GM18520 (cell line): Measurements from ENCODE around the gene RANBP17.

Experiments used
- ATAC-seq: cut with Tn5 transposase; IDR thresholded peaks from one replicate; pipeline ENCODE4 v1.9.1; 2021; ENCODE audit not compliant: unreplicated experiment

RANBP17 gene

DNA sequence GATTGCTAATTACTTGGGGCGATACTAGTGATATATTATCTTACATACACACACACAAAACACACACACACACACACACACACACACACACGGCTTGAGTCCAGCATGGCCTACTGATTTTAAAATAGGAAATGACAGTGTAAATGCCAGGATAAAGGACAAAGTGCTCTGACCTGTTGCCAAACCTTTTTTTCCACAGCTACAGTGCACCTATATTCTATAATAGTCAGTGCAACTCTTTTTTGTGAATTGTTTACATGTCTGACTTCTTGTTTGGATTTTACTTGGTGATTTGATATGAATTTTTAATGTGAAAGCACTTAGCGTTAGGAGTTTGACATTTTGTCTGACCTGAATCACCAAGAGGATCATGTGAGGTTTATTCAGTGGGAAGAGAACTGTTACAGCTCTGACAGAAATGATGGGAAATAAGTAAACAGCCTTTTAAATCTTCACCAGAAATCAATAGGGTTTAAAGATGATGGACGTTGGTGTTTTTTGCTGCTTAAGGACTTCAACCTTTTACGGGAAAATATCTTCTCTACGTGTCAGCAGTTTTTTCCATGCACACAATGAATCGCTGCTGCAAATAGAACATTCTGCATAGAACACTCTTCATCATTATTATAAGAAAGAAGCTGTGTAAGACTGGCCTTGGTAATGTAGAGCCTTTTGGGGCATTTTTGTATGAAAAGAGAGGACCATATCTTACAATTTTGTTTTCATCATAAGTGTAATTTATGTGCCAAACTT is 218.5 kb downstream of the RANBP17 start:
- no peak for ATAC-seq

DNA sequence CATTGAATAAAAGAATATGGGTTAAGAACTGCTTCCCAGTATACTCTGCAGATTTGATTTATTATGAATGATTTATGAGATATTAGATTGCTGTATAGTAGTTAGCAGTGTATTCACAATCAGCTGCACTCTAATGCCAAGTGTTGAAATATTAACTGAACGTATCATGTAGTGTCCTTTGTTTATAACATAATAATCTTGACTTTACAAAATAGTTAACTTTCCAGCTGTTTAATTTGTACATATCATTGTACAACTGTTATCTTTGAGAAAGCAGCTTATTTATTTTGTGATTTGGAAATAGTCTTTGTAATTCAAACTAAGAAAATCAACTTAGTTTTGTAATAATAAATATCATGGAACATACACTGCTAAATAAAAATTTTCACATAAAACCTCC is 219.5 kb downstream of the RANBP17 start:
- ATAC-seq, result no peak

DNA sequence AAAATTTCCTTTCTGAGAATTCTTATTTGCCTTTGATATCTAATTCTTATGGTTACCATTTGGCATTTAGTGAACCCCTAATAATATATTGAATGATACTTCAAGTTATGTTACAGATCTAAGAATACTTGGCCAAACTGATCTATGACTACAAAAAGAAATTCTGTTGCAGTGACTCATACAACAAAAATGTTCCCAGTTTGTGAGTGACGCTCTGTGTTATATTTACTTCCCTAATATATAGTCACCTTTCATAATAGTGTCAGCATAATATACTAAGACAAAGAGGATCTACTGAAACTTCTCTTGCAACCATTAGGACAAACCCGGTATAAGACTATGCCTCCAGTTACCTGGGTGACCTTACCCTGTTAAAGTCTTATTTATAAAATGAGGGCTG is 230.4 kb downstream of the RANBP17 start:
- no peak for ATAC-seq

DNA sequence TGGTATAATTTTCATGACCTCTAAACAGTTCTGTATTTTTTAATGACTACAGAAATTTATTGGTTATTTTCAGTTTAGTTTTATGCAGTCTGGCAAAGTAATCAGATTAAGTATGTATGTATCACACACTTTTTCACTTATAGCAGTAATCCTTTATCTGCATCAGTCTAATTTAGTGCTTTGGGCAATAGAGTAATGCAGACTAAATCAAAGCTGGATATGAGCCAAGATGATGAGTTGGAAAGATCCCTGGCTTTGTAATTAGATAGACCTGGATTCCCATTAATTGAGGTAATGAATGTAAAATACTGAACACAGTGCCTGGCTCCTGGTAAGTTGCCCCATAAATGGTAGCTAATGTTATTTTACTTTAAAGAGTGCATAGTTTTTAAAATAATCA is 231.8 kb downstream of the RANBP17 start:
- no peak for ATAC-seq

DNA sequence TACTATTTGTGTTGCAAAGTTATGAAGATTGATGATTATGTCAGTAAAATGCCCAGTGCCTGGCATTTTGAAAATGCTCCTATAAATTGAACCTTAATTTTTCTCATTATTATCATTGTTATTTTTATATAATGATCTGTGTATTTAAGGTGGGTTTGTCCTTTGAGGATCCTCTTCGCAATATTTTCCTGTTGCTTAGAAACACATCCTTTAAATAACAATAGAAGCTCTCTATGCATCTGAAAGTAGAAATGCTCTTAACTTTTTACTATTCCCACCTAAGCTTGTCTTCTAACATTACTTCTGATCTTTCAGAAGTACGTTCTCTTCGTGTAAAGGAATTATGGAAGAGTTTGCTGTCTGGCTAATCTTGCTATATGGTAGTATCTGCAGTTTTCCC is 232.5 kb downstream of the RANBP17 start:
- ATAC-seq, result no peak

DNA sequence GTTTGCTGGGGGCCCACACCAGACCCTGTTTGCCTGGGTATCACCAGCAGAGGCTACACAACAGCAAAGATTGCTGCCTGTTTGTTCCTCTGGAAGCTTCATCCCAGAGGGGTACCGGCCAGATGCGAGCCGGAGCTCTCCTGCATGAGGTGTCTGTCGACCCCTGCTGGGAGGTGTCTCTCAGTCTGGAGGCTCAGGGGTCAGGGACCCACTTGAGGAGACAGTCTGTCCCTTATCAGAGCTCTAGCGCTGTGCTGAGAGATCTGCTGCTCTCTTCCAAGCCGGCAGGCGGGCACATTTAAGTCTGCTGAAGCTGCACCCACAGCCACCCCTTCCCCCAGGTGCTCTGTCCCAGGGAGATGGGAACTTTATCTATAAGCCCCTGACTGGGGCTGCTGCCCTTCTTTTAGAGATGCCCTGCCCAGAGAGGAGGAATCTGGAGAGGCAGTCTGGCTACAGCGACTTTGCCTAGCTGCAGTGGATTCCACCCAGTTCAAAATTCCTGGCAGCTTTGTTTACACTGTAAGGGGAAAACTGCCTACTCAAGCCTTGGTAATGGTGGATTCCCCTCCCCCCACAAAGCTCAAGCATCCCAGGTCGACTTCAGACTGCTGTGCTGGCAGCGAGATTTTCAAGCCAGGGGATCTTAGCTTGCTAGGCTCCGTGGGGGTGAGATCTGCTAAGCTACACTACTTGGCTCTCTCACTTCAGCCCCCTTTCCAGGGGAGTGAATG is 241.2 kb downstream of the RANBP17 start:
- no peak for ATAC-seq

DNA sequence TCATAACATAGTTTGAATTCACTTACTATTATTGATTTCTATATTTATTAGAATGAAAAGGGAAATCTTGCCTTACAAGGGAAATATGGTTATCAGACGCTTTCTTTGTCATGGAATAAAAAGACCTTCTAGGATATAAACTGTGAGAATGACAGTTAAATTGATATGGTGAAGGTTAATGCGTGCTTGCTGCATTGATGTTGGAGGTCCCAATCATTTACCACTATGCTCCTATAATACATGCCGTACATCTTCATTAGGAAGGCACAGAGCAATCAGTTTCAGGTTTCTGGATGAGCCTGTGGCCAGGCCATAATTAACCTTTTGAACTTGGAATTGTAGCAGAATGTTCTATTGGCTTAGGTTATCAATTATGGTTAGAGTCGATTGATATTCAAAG is 245.9 kb downstream of the RANBP17 start:
- no peak for ATAC-seq

DNA sequence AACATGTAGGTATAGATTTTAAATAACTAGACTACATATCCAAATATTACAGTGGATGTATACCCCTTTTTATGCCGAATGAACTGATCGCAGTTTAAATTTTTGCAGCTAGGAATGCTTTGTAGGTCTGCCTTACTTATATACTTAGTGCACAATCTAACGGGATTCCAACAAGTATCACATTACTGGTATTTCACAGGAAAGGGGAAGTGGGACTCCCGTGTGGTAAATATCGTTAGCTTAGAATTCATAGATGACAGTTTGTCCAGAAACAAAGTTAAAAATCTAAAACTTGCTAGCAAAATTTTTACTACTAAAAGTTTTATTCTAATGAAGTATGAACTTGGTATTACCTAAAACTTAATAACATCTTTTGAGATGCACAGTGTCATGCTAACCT is 253.7 kb downstream of the RANBP17 start:
- ATAC-seq, result no peak

DNA sequence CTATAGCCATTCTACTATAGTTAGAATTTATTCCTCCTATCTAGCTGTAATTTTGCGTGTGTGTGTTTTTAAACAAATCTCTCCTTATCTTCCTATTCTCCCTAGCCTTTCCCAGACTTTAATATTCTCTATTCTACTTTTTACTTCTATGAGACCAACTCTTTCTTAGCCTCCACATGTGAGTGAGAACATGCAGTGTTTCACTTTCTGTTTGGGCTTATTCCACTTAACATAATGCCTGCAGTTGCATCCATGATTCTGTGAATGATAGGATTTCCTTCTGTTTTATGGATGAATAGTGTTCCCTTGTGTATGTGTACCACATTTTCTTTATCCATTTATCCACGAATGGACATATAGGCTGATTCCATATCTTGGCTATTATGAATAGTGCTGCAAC is 254.9 kb downstream of the RANBP17 start:
- no peak for ATAC-seq

DNA sequence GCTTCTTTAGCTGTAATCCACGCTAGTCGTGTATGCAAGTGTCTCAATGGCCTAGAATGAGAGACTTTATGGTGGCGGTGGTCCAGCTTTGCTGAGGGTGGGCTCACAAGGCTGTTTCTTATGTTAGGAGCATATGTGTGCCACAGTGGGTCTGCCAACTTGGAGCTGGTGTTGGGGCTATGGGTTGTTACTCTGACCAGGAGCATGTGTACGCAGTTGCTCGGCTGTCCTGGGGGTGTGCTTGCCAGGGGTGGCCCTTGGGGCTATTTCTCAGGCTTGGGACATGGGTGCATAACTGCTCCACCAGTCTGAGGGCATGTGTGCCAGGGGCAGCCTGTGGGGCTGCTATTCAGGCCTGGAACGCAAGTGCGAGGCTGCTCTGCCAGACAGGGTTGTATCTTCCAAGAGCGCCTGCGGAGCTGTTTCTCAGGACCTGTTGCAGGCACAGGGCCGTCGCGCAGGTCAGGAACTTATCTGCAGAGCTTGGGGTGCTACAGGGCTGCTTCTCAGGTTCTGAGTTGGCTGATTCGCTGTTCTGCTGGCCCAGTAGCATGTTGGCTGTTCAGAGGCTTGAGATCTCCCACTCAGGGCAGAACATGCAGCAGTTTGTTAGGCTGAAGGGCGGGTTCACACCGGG is 259.3 kb downstream of the RANBP17 start:
- no peak for ATAC-seq

DNA sequence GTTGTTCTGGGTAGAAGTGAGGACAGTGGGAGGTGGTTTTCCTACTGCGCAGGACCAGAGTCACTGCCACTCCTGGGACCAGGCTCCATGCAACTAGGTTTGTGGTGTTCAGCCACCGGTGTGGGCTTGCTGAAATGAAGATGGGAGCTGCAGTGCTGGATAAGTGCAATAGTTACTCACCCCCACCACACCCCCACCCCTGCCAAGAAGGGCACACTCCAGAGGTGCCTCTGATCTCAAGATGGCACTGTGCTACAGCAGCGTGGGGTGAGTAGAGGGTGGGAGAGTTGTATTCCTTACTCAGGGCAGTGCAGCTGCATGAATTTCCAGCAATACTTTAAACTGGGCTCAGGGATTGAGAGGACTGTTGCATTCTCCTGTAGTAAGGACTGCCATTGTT is 259.8 kb downstream of the RANBP17 start:
- ATAC-seq, result no peak

DNA sequence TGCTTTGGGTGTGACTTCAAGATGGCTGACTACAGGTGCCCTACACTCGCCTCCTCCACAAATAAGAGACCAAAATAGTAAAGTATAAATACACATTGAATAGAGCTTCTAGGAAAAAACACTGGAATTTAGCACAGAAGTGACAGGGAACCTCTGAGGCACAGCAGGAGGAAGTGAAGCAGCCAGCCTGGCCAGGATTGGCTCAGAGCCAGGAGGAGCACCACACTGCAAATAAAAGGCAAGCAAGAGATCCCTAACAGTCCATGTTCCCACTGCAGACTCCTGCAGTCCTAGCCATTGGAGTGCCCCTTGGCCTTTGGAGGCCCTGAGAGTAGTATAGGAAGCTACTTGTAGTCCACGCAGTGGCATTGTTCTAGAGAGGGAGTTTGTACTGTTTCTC is 260.6 kb downstream of the RANBP17 start:
- ATAC-seq, result no peak

DNA sequence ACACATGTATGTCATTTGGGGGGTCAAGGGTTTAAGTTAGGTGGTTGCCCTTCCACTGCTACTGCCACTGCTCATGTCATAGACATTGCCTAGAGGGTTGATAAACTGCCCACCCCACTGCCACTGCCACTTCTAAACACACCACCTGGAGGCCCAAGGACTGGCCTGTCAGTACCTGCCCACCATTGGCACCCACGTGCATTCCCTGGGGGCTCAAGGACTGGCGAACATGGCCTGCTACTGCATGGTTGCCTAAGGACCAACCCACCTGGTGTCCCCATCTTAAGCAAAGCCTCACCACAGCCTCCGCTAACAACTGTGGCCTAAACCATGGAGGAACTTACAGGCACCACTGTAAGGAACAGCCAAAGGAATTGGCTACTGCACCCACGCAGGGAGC is 261.6 kb downstream of the RANBP17 start:
- no peak for ATAC-seq

DNA sequence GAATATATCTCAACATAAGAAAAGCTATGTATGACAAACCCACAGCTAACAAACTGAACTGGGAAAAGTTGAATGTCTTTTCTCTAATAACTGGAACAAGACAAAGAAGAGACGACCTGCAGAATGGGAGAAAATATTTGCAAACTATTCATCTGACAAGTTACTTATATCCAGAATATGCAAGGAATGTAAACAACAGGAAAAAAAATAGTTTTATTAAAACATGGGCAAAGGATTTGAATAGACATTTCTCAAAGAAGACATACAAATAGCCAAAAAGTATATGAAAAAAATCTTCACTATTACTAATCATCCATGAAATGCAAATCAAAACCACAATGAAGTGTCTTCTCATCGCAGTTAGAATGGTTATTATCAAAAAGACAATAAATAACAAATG is 265.5 kb downstream of the RANBP17 start:
- ATAC-seq, result no peak

DNA sequence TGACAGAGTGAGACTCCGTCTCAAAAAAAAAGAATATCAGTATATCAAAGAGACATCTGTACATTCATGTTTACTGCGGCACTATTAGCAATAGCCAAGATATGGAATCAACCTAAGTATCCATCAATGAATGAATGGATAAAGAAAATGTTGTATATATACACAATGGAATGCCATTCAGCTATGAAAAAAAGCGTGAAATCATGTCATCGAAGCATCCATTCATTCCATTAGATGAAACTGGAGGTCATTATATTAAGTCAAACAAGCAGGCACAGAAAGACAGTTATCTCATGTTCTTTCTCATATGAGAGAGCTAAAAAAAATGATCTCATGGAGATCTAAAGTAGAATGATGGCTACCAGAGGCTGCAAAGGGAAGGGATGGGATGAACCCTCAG is 266.3 kb downstream of the RANBP17 start:
- no peak for ATAC-seq

DNA sequence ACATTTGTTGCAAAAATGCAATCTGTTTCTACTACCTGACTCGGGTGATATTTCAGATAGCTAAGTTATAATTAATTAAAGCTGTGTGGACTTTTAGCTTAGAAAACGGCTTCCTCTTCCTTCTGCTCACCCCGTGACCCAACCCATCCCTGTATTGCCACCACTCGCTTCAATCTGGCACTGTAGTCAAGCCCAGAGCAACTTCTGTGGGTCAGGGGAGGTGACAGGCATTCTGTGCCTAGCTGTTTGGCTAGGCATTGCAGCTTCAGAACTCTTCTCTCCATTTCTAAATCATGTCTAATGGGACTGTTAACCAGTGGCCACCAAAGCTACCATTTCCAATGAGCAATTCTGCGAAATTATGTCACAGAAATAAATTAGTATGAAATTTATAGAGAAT is 267.5 kb downstream of the RANBP17 start:
- ATAC-seq, result no peak

DNA sequence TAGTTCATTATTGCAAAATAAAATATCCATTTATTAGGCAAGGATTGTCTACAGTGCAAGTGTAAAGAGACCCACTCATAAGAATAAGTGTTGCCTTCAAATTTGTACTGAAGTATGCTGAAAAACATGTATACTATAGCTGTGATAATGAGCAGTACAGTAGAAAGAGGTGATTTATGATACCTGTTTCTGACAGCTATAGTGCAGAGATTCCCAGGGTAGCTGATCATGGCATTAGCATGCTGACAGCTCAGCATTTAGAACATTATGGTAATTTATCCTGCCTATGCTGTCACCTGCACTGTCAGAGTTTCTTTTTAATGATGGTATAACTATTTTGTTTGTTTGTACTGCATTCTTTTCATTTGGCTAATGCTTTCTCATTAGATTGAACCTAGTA is 269.7 kb downstream of the RANBP17 start:
- no peak for ATAC-seq

DNA sequence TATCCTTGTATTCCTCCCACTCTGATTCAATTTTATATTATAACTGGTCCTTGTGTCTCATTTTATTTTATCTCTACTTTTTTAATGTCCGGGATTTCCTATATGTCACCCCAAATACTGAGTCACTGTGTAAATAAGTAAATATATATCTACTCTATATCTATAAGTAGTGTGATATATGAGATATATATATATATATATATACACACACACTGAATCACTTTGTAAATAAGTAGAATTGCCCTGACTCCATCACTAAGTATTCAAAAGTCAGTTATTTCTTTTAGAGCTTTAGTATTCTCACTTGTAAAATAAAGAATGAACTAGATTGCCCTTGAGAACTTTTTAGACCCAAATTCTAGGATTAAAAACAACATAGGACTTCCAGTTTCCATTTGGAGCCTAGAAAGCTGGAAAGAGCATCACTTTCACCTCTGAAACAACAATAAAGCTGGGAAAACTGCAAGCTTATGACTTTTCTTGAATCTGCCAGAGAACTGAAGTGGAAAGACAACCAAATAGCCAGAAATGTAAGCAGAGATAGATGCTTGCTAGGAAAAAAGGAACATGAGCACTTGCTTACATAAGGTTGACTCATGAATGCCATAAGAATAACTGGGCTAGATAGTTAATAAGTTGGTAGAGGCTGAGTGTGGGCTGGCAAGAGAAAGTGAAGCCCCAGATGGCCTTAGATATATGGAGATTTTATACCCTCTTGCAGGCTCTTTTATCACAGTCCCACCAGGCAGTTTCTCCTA is 276.1 kb downstream of the RANBP17 start:
- ATAC-seq, result no peak

DNA sequence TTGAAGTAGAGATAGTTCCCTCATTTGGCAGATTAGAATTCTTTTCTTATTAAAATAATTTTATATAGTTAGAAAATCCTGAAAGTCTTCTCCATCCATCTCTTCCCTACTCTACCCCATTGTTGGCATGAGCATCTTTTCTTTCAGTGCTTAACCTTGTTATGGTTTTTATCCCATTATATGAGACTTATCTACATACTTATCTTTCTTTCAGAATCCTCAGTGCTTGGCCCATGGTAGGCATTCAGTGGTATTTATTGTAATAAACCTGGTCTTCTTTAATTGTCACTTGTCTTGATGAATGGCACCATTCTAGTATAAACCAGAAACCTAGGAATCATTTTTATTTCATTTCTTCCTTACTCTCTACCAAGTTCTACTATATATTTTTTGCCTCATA is 277.4 kb downstream of the RANBP17 start:
- no peak for ATAC-seq

DNA sequence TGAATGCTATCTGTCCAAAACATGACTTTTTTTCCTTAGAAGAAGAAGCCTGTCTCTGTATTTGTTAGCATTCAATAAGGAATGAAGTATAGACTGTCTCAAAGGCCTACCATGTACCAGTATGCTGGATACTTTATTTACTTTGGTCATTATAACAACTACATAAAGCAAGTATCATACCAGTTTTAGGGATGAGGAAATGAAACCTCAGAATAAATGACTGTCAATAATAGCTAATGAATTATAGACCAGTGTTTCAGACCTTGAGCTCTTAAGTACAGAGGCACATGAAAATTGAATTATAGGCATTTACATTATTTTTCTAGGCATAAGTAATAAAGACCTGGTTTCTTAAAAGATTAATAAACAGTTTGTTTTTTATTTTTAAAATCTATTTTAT is 280.8 kb downstream of the RANBP17 start:
- no peak for ATAC-seq

DNA sequence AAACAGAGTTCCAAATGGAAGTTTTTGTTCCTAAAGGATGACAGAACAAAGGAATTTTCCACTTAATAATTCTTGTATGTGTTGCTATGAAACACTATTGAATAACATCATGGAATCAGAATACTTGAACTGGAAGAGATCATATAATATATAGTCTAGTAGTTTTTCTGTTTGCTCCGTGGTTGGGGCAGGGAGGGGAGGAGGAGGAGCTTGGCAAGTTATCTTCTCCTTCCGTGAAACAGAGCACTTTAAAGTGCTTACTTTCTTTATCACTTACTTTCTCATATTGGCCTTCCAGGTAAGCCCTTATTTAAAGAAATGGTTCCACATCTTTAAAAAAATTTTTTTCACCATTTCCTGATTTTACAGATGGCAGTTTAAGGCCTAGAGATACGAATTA is 281.4 kb downstream of the RANBP17 start:
- ATAC-seq, result no peak

DNA sequence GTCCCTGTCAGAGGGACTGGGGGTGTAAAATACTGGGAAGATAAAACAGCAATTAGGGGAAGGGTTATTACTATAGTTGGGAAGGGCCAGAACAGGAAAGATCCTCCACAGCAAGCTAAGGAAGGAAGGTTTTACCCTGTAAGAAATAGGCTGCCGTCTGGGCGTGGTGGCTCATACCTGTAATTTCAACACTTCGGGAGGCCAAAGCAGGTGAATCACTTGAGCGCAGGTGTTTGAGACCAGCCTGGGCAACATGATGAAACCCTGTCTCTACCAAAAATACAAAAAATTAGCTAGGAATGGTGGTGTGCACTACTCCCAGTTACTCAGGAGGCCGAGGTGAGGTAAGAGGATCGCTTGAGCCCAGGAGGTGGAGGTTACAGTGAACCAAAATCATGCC is 282.1 kb downstream of the RANBP17 start:
- ATAC-seq, result no peak
